OCI-LY1 (cell line): ENCODE results near the gene SLC27A3.

ENCODE experiments used
- CTCF ChIP-seq: fragments of 200-600 bp; sonication (generic), shearing (Covaris generic); IDR thresholded peaks from 2 replicates; pipeline ENCODE4 v1.5.1; 2017; ENCODE audit warnings: mild to moderate bottlenecking, antibody characterized with exemption, low read length, moderate library complexity, mixed read lengths
- EZH2 ChIP-seq: fragments of 200-600 bp; sonication (generic), shearing (Covaris generic); IDR thresholded peaks from 2 replicates; pipeline ENCODE4 v1.8.0; 2017; ENCODE audit warnings: borderline replicate concordance, mixed run types, mild to moderate bottlenecking, antibody characterized with exemption, low read length, moderate library complexity, mixed read lengths

- TF ChIP-seq EZH2, result no peak
- no peak for TF ChIP-seq CTCF
Observed at GRCh38 chr1:153791648-153792253, 16.5 kb downstream of the SLC27A3 start.
